Stimulated activated CD8-positive, alpha-beta memory T cell treated with anti-CD3 and anti-CD28 coated beads, Interleukin-15, amount 100 ng/mL, for 4 hours (primary cell): ENCODE data around the gene GLRA1.

ENCODE experiments used
- DNase-seq, 2 donors: peaks; one replicate each; pipeline ENCODE4 v3.0.0-alpha.2; 2020; ENCODE audit warnings: low read depth in 2 of 2

Gene GLRA1

GRCh38 chr5:151924564-151925301 is at the start of gene GLRA1:
Gene GLRA1 (minus strand): TSS chr5:151924851. CDS start chr5:151924549, 302 bp downstream.
- DNase-seq = no peak

- no peak for DNase-seq
Observed at GRCh38 chr5:151970885-151971284, 46.2 kb upstream of the GLRA1 start.

- no peak for DNase-seq
Observed at GRCh38 chr5:151967865-151968264, 43.2 kb upstream of the GLRA1 start.

- no peak for DNase-seq
Observed at GRCh38 chr5:151966046-151966445, 41.4 kb upstream of the GLRA1 start.

GRCh38 chr5:151964471-151964870 is 39.8 kb upstream of the GLRA1 start:
- DNase-seq = no peak

GRCh38 chr5:151961557-151961956 is 36.9 kb upstream of the GLRA1 start:
- no peak for DNase-seq

- no peak for DNase-seq
Observed at GRCh38 chr5:151958111-151958510, 33.5 kb upstream of the GLRA1 start.

- no peak for DNase-seq
Observed at GRCh38 chr5:151956725-151957124, 32.1 kb upstream of the GLRA1 start.

GRCh38 chr5:151954255-151954654 is 29.6 kb upstream of the GLRA1 start:
- no peak for DNase-seq

- no peak for DNase-seq
Observed at GRCh38 chr5:151953833-151954232, 29.2 kb upstream of the GLRA1 start.

- no peak for DNase-seq
Observed at GRCh38 chr5:151952238-151952637, 27.6 kb upstream of the GLRA1 start.

GRCh38 chr5:151950706-151951105 is 26.1 kb upstream of the GLRA1 start:
- no peak for DNase-seq

GRCh38 chr5:151949701-151950308 is 25.2 kb upstream of the GLRA1 start:
- no peak for DNase-seq

- DNase-seq = no peak
Observed at GRCh38 chr5:151949113-151949512, 24.5 kb upstream of the GLRA1 start.

GRCh38 chr5:151947931-151948608 is 23.4 kb upstream of the GLRA1 start:
- no peak for DNase-seq

- DNase-seq = no peak
Observed at GRCh38 chr5:151937851-151938250, 13.2 kb upstream of the GLRA1 start.

- DNase-seq = no peak
Observed at GRCh38 chr5:151935135-151935695, 10.6 kb upstream of the GLRA1 start.

GRCh38 chr5:151931260-151931659 is 6.6 kb upstream of the GLRA1 start:
- DNase-seq = no peak

GRCh38 chr5:151926188-151926587 is 1.5 kb upstream of the GLRA1 start:
- no peak for DNase-seq

GRCh38 chr5:151925340-151925739 is 689 bp upstream of the GLRA1 start:
- DNase-seq = no peak

GRCh38 chr5:151923866-151924476 is 680 bp downstream of the GLRA1 start:
- no peak for DNase-seq

- DNase-seq = no peak
Observed at GRCh38 chr5:151921916-151922315, 2.7 kb downstream of the GLRA1 start.
